Camera-type eye (tissue), 1 donor: ENCODE measurements around the gene FBXL15. TPM values are rescaled to one million over a fixed set of nuclear protein-coding genes. Genes with fewer than 3 reads are reported as not detected.

Experiments used
- total RNA-seq: library from RNA; depleted of rRNA; stranded (reverse); fragments of >200 nt; gene quantifications from one replicate; pipeline ENCODE4 v1.2.3, GENCODE V29; 2014

The FBXL15 gene
- 18.9 TPM for total RNA-seq

GRCh38 chr10:102420714-102421506, at the start of gene FBXL15:
Gene FBXL15 (plus strand): TSS chr10:102420836. CDS start chr10:102421130, 294 bp downstream.

GRCh38 chr10:102395400-102396316, 25.0 kb upstream of the FBXL15 start, which contains the start of gene NFKB2:
Gene NFKB2 (plus strand): TSS chr10:102395705. CDS start chr10:102395960, 255 bp downstream.

GRCh38 chr10:102418622-102419268, 1.9 kb upstream of the FBXL15 start, which contains the start of gene PSD:
Gene PSD (minus strand): TSS chr10:102418785. CDS start chr10:102417038, 1,747 bp downstream.

GRCh38 chr10:102432162-102432950, 11.7 kb downstream of the FBXL15 start, which contains the start of gene CUEDC2:
Gene CUEDC2 (minus strand): TSS chr10:102432574. CDS start chr10:102425188, 7,386 bp downstream.

GRCh38 chr10:102451105-102451969, 30.7 kb downstream of the FBXL15 start, which contains the start of gene C10orf95:
Gene C10orf95 (minus strand): TSS chr10:102451543. CDS start chr10:102451093, 450 bp downstream.

Other genes with a start within 250 kb of the FBXL15 start
- 0.66 TPM for gene ELOVL3, start 194.5 kb upstream of the FBXL15 start, total RNA-seq
- 2.1 TPM for gene PITX3, start 179.3 kb upstream of the FBXL15 start, total RNA-seq
- 46.9 TPM for gene GBF1, start 175.3 kb upstream of the FBXL15 start, total RNA-seq
- 16.2 TPM for gene NFKB2, start 25.1 kb upstream of the FBXL15 start, total RNA-seq
- gene PSD, start 2.1 kb upstream of the FBXL15 start, total RNA-seq = 49.2 TPM
- 58.9 TPM for gene CUEDC2, start 11.7 kb downstream of the FBXL15 start, total RNA-seq
- gene C10orf95, start 30.7 kb downstream of the FBXL15 start, total RNA-seq = 0.93 TPM
- 99.1 TPM for gene ACTR1A, start 81.9 kb downstream of the FBXL15 start, total RNA-seq
- gene SUFU, start 83.1 kb downstream of the FBXL15 start, total RNA-seq = 11.4 TPM
- 105 TPM for gene TRIM8, start 223.6 kb downstream of the FBXL15 start, total RNA-seq